Natural killer cell (primary cell): ENCODE results near the gene SDHA. TPM values are rescaled to one million over a fixed set of nuclear protein-coding genes. Genes with fewer than 3 reads are reported as not detected.

Experiments
- ATAC-seq, 3 donors: fragments of 150-1000 bp in 2 of 3; fragments of 200-7000 bp in 1 of 3; cut with Tn5 transposase; 1 replicate in 1 of 3; 2 replicates in 2 of 3; pipeline ENCODE4 v1.10.0; 2021; ENCODE audit warnings: mild to moderate bottlenecking in 2 of 3, moderate library complexity in 2 of 3
- DNase-seq, 2 donors: peaks; one replicate each; pipeline versions ENCODE4 v3.0.0 to v3.0.0-alpha.2; 2013 to 2021; ENCODE audit warnings: mixed read lengths in 1 of 2
- H3K27ac ChIP-seq: one replicate; pipeline ENCODE4 v1.5.1; 2013; ENCODE audit warnings: mild to moderate bottlenecking, low read length
- H3K27me3 ChIP-seq: one replicate; pipeline ENCODE4 v1.6.1; 2013; ENCODE audit warnings: low read length; ENCODE audit not compliant: control insufficient read depth, insufficient read depth
- H3K36me3 ChIP-seq: one replicate; pipeline ENCODE4 v1.6.1; 2013; ENCODE audit warnings: low read length; ENCODE audit not compliant: control insufficient read depth, insufficient read depth
- H3K4me1 ChIP-seq: one replicate; pipeline ENCODE4 v1.6.1; 2013; ENCODE audit warnings: low read length; ENCODE audit not compliant: control insufficient read depth, insufficient read depth
- H3K4me3 ChIP-seq: one replicate; pipeline ENCODE4 v1.5.1; 2013; ENCODE audit warnings: low read length
- H3K9me3 ChIP-seq: one replicate; pipeline ENCODE4 v1.6.1; 2013; ENCODE audit warnings: low read length; ENCODE audit not compliant: control insufficient read depth, insufficient read depth
- H3K27ac Mint-ChIP-seq, 2 donors: one replicate each; pipeline ENCODE4 v1.8.0; 2022; ENCODE audit warnings: mild to moderate bottlenecking in 2 of 2, mixed read lengths in 2 of 2, moderate library complexity in 1 of 2
- H3K27me3 Mint-ChIP-seq, 2 donors: one replicate each; pipeline ENCODE4 v1.8.0; 2022; ENCODE audit warnings: low read depth in 2 of 2, mixed read lengths in 2 of 2
- H3K36me3 Mint-ChIP-seq: one replicate; pipeline ENCODE4 v1.8.0; 2022; ENCODE audit warnings: mixed read lengths
- H3K4me1 Mint-ChIP-seq, 2 donors: one replicate each; pipeline ENCODE4 v1.8.0; 2022; ENCODE audit warnings: mixed read lengths in 2 of 2
- H3K4me3 Mint-ChIP-seq: one replicate; pipeline ENCODE4 v1.8.0; 2022; ENCODE audit warnings: mild to moderate bottlenecking, moderate library complexity, mixed read lengths
- H3K9me3 Mint-ChIP-seq, 2 donors: one replicate each; pipeline ENCODE4 v1.8.0; 2022; ENCODE audit warnings: mixed read lengths in 2 of 2
- CTCF ChIP-seq: fragments of 200-600 bp; IDR thresholded peaks from one replicate; pipeline ENCODE4 v1.8.0; 2022; ENCODE audit warnings: antibody characterized with exemption
- WGBS: methylation state at CpG from one replicate; pipeline ENCODE4 v1.1.7; 2013; ENCODE audit warnings: missing lambda C conversion rate; ENCODE audit not compliant: insufficient coverage; 5-methylcytosine and 5-hydroxymethylcytosine counted together
- intact Hi-C: fragments of 100-400 bp; cut with micrococcal nuclease; formaldehyde crosslinking; loops from one replicate; pipeline ENCODE4 v1.14.2; 2022
- total RNA-seq, 4 donors: library from RNA; stranded (reverse); fragments of 120-200 nt in 1 of 4; gene quantifications; one replicate each; pipeline versions ENCODE4 v1.2.3 to v1.2.4, GENCODE V29; 2013 to 2022

SDHA gene
- total RNA-seq, 3 donors from 2014 or later (not counting 1 experiment from before 2014, with no cell fraction given) = 173 to 183 (median 173) TPM

DNA sequence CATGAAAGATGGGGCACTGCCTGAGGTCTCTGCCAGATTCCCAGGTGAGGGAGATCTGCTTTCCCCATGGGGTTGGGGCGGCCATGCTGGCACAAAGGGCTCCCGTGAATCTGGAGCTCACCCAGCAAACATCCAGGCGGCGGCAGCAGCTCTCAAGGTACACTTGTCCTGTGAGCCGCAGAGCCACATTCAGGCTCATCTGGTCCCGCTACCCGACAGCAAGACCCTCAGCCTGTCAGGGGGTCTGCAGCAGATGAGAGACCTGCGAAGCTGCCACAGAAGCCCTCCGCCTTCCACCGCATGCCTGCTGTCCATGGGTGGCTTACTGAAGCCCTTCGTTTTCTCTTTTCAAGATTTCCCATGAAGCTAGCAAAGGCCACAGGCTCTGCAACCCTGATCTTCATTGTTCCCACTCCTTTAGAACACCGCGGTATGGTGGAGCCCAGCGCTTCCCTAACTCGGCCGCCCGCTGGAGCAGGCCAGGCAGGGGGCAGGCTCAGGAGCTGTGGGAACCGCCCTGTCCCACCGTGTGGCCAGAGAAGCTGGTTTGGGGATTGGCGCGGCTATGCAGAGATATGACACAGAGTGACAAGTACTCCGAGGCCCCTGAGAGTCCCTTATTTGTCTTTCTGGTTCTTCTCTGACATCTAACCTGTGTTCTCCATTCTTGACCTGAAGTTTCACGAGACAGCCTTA is 18.0 kb upstream of the SDHA start:
- no peaks in the 10 kb centered on the region for H3K4me1 Mint-ChIP-seq
- ATAC-seq (no peak), DNase-seq (no peak)
- no peak overlapping the region for H3K27ac Mint-ChIP-seq
- WGBS = 95% methylated on average over 23 of the region's 23 CpGs
- no peak for TF ChIP-seq CTCF
- H3K36me3 ChIP-seq = peaks cover 15% of the 10 kb centered on the region
- H3K36me3 Mint-ChIP-seq = no peaks in the 10 kb centered on the region
- no peak overlapping the region for H3K4me3 Mint-ChIP-seq
- no peaks in the 10 kb centered on the region for H3K4me1 ChIP-seq
- intact Hi-C loops = no loop called here
- no peak overlapping the region for H3K27ac ChIP-seq
- no peaks in the 10 kb centered on the region for H3K9me3 Mint-ChIP-seq
- H3K27me3 ChIP-seq = no peaks in the 10 kb centered on the region
- H3K27me3 Mint-ChIP-seq = no peaks in the 10 kb centered on the region
- H3K4me3 ChIP-seq = no peak overlapping the region
- H3K9me3 ChIP-seq = no peaks in the 10 kb centered on the region

DNA sequence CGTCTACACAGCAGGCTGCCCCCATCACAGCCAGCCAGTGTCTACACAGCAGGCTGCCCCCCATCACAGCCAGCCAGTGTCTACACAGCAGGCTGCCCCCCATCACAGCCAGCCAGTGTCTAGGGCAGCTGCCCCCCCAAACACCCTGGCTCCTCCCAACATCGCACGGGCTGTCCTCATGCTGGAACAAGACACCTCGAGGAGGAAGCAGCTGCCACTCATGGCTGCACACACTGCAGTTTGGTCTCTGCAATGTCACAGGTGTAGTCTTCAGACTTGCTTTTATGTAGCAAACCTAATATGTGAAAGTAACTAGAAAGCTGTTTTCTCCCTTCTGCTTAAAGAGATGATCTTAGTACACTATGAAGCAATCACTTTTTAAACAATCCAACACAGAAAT is 17.1 kb upstream of the SDHA start:
- no peaks in the 10 kb centered on the region for H3K27me3 ChIP-seq
- H3K36me3 Mint-ChIP-seq = peaks cover 7% of the 10 kb centered on the region
- WGBS = 49% methylated on average over 4 of the region's 4 CpGs
- no peaks in the 10 kb centered on the region for H3K27me3 Mint-ChIP-seq
- ATAC-seq (no peak), DNase-seq (no peak)
- H3K9me3 Mint-ChIP-seq = no peaks in the 10 kb centered on the region
- no peak overlapping the region for H3K4me3 ChIP-seq
- TF ChIP-seq CTCF = no peak
- H3K36me3 ChIP-seq = peaks cover 23% of the 10 kb centered on the region
- H3K4me3 Mint-ChIP-seq = no peak overlapping the region
- no peaks in the 10 kb centered on the region for H3K4me1 Mint-ChIP-seq
- H3K4me1 ChIP-seq = no peaks in the 10 kb centered on the region
- H3K9me3 ChIP-seq = no peaks in the 10 kb centered on the region
- H3K27ac ChIP-seq = no peak overlapping the region
- intact Hi-C loops = no loop called here
- H3K27ac Mint-ChIP-seq = no peak overlapping the region

- no peaks in the 10 kb centered on the region for H3K4me1 ChIP-seq
- no peaks in the 10 kb centered on the region for H3K27me3 ChIP-seq
- 95% methylated on average over 8 of the region's 8 CpGs for WGBS
- no peak overlapping the region for H3K4me3 ChIP-seq
- Mint-ChIP-seq H3K4me1 (peaks cover 0 to 5% of the 10 kb centered on the region in 2 donors), H3K27me3 (no peaks in the 10 kb centered on the region), H3K9me3 (no peaks in the 10 kb centered on the region), H3K27ac (no peak overlapping the region), H3K4me3 (no peak overlapping the region), H3K36me3 (peaks cover 8% of the 10 kb centered on the region)
- no peak overlapping the region for H3K27ac ChIP-seq
- no peaks in the 10 kb centered on the region for H3K9me3 ChIP-seq
- intact Hi-C loops = no loop called here
- no peak for TF ChIP-seq CTCF
- peaks cover 27% of the 10 kb centered on the region for H3K36me3 ChIP-seq
- no peak for ATAC-seq
- no peak for DNase-seq
These were observed 16.4 kb upstream of the SDHA start for GRCh38 chr5:201672-202071.
